T-helper 1 cell (primary cell): ENCODE data around the gene TMEM59.

Experiments
- DNase-seq, 5 donors: peaks; one replicate each; pipeline ENCODE4 v3.0.0-alpha.2; 2012 to 2020

TMEM59 gene

GRCh38 chr1:53979712-53980450 lies 73.1 kb downstream of the TMEM59 start:
- DNase-seq = no peak
